Lung (tissue), 12 donors: ENCODE measurements around the gene DARS1. TPM values are rescaled to one million over a fixed set of nuclear protein-coding genes. Genes with fewer than 3 reads are reported as not detected.
A peak's percentile ranks its signal among the peaks of the same experiment; 100 is the strongest.

ENCODE experiments used
- ATAC-seq: fragments of 200-7000 bp; cut with Tn5 transposase; one replicate; pipeline ENCODE4 v1.9.1; 2020; ENCODE audit warnings: moderate number of reproducible peaks; ENCODE audit not compliant: insufficient read depth, low FRiP score
- DNase-seq, 3 donors: peaks; one replicate each; pipeline ENCODE4 v3.0.0-alpha.2; 2013 to 2017
- H3K27ac ChIP-seq, 2 donors: one replicate each; pipeline ENCODE4 v1.5.1; 2013; ENCODE audit warnings: mild to moderate bottlenecking in 2 of 2, moderate library complexity in 2 of 2, control low read depth in 1 of 2, inconsistent platforms in 1 of 2, low read depth in 1 of 2, low read length in 1 of 2
- H3K27me3 ChIP-seq, 3 donors: one replicate each; pipeline ENCODE4 v1.5.1; 2013; ENCODE audit warnings: low read length in 2 of 3; ENCODE audit not compliant: control insufficient read depth in 3 of 3, insufficient read depth in 3 of 3
- H3K36me3 ChIP-seq, 4 donors: one replicate each; pipeline ENCODE4 v1.5.1; 2013; ENCODE audit warnings: low read length in 4 of 4, mild to moderate bottlenecking in 1 of 4, moderate library complexity in 1 of 4; ENCODE audit not compliant: control insufficient read depth in 4 of 4, insufficient read depth in 4 of 4
- H3K4me1 ChIP-seq, 5 donors: one replicate each; pipeline ENCODE4 v1.5.1; 2013; ENCODE audit warnings: low read length in 5 of 5, mild to moderate bottlenecking in 2 of 5, moderate library complexity in 1 of 5; ENCODE audit not compliant: control insufficient read depth in 5 of 5, insufficient read depth in 5 of 5
- H3K4me3 ChIP-seq: one replicate; pipeline ENCODE4 v1.5.1; 2013; ENCODE audit warnings: mild to moderate bottlenecking, control low read depth, moderate library complexity
- H3K9ac ChIP-seq, 2 donors: one replicate each; pipeline ENCODE4 v1.5.1; 2013; ENCODE audit warnings: low read length in 2 of 2, control low read depth in 1 of 2; ENCODE audit not compliant: insufficient read depth in 1 of 2
- H3K9me3 ChIP-seq, 4 donors: one replicate each; pipeline ENCODE4 v1.5.1; 2013; ENCODE audit warnings: low read length in 3 of 4, mild to moderate bottlenecking in 1 of 4, moderate library complexity in 1 of 4; ENCODE audit not compliant: control insufficient read depth in 4 of 4, insufficient read depth in 3 of 4
- CTCF ChIP-seq: IDR thresholded peaks from 2 replicates; pipeline ENCODE4 v1.5.1; 2012; ENCODE audit warnings: mild to moderate bottlenecking; ENCODE audit errors: control extremely low read depth, extremely low read depth
- WGBS, 2 donors: extraction: QIAGEN DNeasy Blood & Tissue Kit; methylation state at CpG; one replicate each; pipeline ENCODE4 v1.1.7; 2013; 5-methylcytosine and 5-hydroxymethylcytosine counted together
- polyA plus RNA-seq, 2 donors: library from polyadenylated mRNA; stranded (reverse); fragments of 200-250 nt; gene quantifications; one replicate each; pipeline ENCODE4 v1.2.1, GENCODE V29; 2013
- total RNA-seq, 2 donors: library from RNA; depleted of rRNA in 1 of 2; stranded (reverse); fragments of >200 nt in 1 of 2; gene quantifications; one replicate each; pipeline ENCODE4 v1.2.1, GENCODE V29; 2014 to 2021
- donor health status: control.
- donor health status: control.
- donor health status: Bipolar disorder and iron deficiency.
- donor health status: healthy.
- donor health status: DM: yes; HTN: yes; CAD: no.

DARS1 gene
- total and polyA plus RNA-seq, 4 donors = 47.2 to 77.9 (median 58.7) TPM

DNA sequence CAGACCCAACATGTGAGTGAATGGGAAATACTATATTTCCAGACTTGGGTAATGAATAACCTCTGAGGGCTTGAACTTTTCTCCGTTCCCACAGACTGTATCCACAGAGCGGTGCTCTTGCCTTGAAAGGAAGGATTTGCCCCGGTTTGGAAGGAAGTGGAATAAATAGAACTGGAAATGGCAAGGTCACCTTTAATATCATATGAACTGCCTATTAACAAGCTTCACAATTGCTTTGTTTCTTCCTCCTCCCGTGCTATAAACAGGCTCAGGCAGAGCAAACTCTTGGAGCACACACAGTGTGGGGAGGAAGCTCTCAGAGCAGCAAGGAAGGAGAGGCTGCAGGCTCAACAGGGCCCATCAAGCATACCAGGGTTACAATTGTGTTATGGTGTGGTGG lies 28.5 kb upstream of the DARS1 start:
- Histone ChIP-seq H3K36me3 (no peaks in the 10 kb centered on the region), H3K9ac (no peak overlapping the region), H3K4me1 (peaks cover 0 to 12% (median 2%) of the 10 kb centered on the region in 5 donors), H3K4me3 (no peak overlapping the region), H3K9me3 (no peaks in the 10 kb centered on the region), H3K27me3 (no peaks in the 10 kb centered on the region), H3K27ac (no peak overlapping the region)
- TF ChIP-seq CTCF = no peak
- peak in 2 of 3 donors; percentile 48 to 74 for DNase-seq
- 16 to 24% methylated on average over 4 of the region's 4 CpGs for WGBS, 2 donors
- ATAC-seq = no peak

GRCh38 chr2:136013136-136013685 lies 27.8 kb upstream of the DARS1 start:
- no peak for TF ChIP-seq CTCF
- 68 to 74% methylated on average over 3 of the region's 3 CpGs for WGBS, 2 donors
- ATAC-seq = no peak
- no peaks in the 10 kb centered on the region for H3K36me3 ChIP-seq
- no peak overlapping the region for H3K4me3 ChIP-seq
- H3K9me3 ChIP-seq = peaks cover 0 to 1% (median 0%) of the 10 kb centered on the region in 4 donors
- no peak for DNase-seq
- no peak overlapping the region for H3K9ac ChIP-seq
- peaks cover 0 to 12% (median 2%) of the 10 kb centered on the region in 5 donors for H3K4me1 ChIP-seq
- H3K27me3 ChIP-seq = no peaks in the 10 kb centered on the region
- H3K27ac ChIP-seq = peak overlapping the region in 1 of 2 donors; percentile 36

DNA sequence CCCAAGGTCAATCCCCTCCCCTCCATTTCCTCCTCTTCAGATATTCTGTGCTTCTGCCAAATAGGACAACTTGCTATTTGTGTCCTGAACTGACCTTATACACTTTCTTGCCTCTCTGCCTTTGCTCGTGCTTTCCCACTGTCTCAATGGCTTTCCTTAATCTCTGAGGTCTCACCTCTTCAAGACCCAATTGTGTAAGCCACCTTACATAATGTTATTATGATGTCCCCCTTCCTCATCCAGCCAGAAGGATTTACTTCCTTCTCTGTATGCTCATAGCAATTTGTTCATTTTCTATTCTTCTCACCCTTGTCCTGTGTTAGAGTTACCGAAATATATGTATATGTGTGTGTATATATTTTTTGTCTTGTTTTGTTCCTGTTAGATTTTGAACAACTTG lies 26.9 kb upstream of the DARS1 start:
- DNase-seq (no peak), ATAC-seq (no peak)
- no peaks in the 10 kb centered on the region for H3K36me3 ChIP-seq
- WGBS, 2 donors = 28 to 45% methylated on average over 2 of the region's 2 CpGs
- peaks cover 0 to 12% (median 2%) of the 10 kb centered on the region in 5 donors for H3K4me1 ChIP-seq
- TF ChIP-seq CTCF = no peak
- H3K27me3 ChIP-seq = no peaks in the 10 kb centered on the region
- H3K9ac ChIP-seq = no peak overlapping the region
- no peak overlapping the region for H3K4me3 ChIP-seq
- no peak overlapping the region for H3K27ac ChIP-seq
- peaks cover 0 to 3% (median 0%) of the 10 kb centered on the region in 4 donors for H3K9me3 ChIP-seq

DNA sequence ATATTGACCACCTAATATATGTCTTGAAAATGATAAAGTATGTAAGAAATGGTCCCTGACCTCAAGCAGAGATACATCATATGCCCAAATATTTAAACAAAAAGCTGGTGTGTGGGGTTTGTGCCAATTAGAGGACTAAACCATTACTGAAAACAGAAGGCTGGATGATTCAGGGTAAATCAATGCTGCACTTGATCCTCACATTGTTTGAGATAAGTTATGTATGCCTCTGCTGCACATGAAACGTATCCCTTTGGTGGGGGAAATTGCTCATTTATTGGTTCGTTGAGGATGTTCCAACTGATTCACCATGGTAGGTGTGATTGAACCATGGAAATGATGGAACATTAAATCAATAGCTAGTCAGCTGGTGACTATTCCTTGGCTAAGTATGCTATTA lies 24.7 kb upstream of the DARS1 start:
- no peak for TF ChIP-seq CTCF
- WGBS, 2 donors = 86 to 91% methylated on average over 2 of the region's 2 CpGs
- no peak overlapping the region for H3K9ac ChIP-seq
- H3K27ac ChIP-seq = no peak overlapping the region
- peaks cover 2 to 15% (median 5%) of the 10 kb centered on the region in 5 donors for H3K4me1 ChIP-seq
- peaks cover 0 to 3% (median 0%) of the 10 kb centered on the region in 4 donors for H3K9me3 ChIP-seq
- H3K36me3 ChIP-seq = no peaks in the 10 kb centered on the region
- ATAC-seq (no peak), DNase-seq (no peak)
- H3K27me3 ChIP-seq = no peaks in the 10 kb centered on the region
- H3K4me3 ChIP-seq = no peak overlapping the region
